WI38 (cell line): ENCODE measurements around the gene RHBDD1.

ENCODE experiments used
- H3K4me3 ChIP-seq: 2 replicates; pipeline ENCODE4 v1.5.1; 2011; ENCODE audit warnings: low read depth, mild to moderate bottlenecking, control low read depth, low read length
- CTCF ChIP-seq: IDR thresholded peaks from 2 replicates; pipeline ENCODE4 v1.5.1; 2012; ENCODE audit warnings: low read depth, mild to moderate bottlenecking, control low read depth, low read length

The RHBDD1 gene

GRCh38 chr2:226877491-226877890, 41.6 kb downstream of the RHBDD1 start:
- no peak overlapping the region for H3K4me3 ChIP-seq
- TF ChIP-seq CTCF = no peak

GRCh38 chr2:226881287-226881686, 45.4 kb downstream of the RHBDD1 start:
- H3K4me3 ChIP-seq = no peak overlapping the region
- TF ChIP-seq CTCF = no peak

- no peak overlapping the region for H3K4me3 ChIP-seq
- TF ChIP-seq CTCF = no peak
Measured at GRCh38 chr2:226882606-226883005, 46.8 kb downstream of the RHBDD1 start.

- no peak overlapping the region for H3K4me3 ChIP-seq
- no peak for TF ChIP-seq CTCF
Measured at GRCh38 chr2:226883296-226883795, 47.5 kb downstream of the RHBDD1 start.

GRCh38 chr2:226884166-226884565, 48.3 kb downstream of the RHBDD1 start:
- TF ChIP-seq CTCF = no peak

GRCh38 chr2:226885769-226886435, 50.0 kb downstream of the RHBDD1 start:
- no peak overlapping the region for H3K4me3 ChIP-seq
- TF ChIP-seq CTCF = no peak

More at GRCh38 chr2:226884166-226884565, 48.3 kb downstream of the RHBDD1 start:
- no peak overlapping the region for H3K4me3 ChIP-seq

- no peak for TF ChIP-seq CTCF
- H3K4me3 ChIP-seq = no peak overlapping the region
Measured at GRCh38 chr2:226887940-226888339, 52.1 kb downstream of the RHBDD1 start.
